ENCODE measurements around the gene SDHAF2.
A peak's percentile ranks its signal among the peaks of the same experiment; 100 is the strongest.
"Not testable (repeated sequence)": the region's sequence is repeated elsewhere in the genome, so short reads cannot be mapped to it uniquely, and the experiment has no call there.

SDHAF2 gene

GRCh38 chr11:61429691-61430582, at the start of gene SDHAF2, which contains the start of gene CPSF7:
TSS of gene SDHAF2 (plus strand) at chr11:61430124. CDS start at chr11:61430147, 23 bp downstream.
TSS of gene CPSF7 (minus strand) at chr11:61429975. CDS start at chr11:61429235, 740 bp downstream.
- peak; percentile 96 for ATAC-seq
- no peak for TF ChIP-seq TOX (CRISPR knock-in tag; IDR thresholded peaks at IDR 0.05; ENCODE audit: borderline replicate concordance)
- peak; percentile 79; the same call in 1 of the 2 replicates for TF ChIP-seq PATZ1 (CRISPR knock-in tag; IDR thresholded peaks at IDR 0.05; ENCODE audit: borderline replicate concordance)
- no peak for TF ChIP-seq ESRRG (CRISPR knock-in tag; IDR thresholded peaks at IDR 0.05)
- TF ChIP-seq ISL1 (CRISPR knock-in tag; IDR thresholded peaks at IDR 0.05) = no peak
- 0 out of 2 replicates have a peak, but pooled peaks have one; percentile 47 for TF ChIP-seq CSDC2 (CRISPR knock-in tag; IDR thresholded peaks at IDR 0.05)
- peak; percentile 78; the same call in 1 of the 2 replicates for TF ChIP-seq GLIS3 (CRISPR knock-in tag; IDR thresholded peaks at IDR 0.05)
- no peak for TF ChIP-seq ZNF8 (CRISPR knock-in tag; IDR thresholded peaks at IDR 0.05)

GRCh38 chr11:61380884-61381283, 49.0 kb upstream of the SDHAF2 start:
- TF ChIP-seq TCF4 (CRISPR knock-in tag; IDR thresholded peaks at IDR 0.05; ENCODE audit: borderline replicate concordance) = no peak
- no peak for TF ChIP-seq CREB5 (CRISPR knock-in tag; IDR thresholded peaks at IDR 0.05; ENCODE audit: low read depth)
- no peak for TF ChIP-seq TOX (CRISPR knock-in tag; IDR thresholded peaks at IDR 0.05; ENCODE audit: borderline replicate concordance)
- TF ChIP-seq ZC3H10 (CRISPR knock-in tag; IDR thresholded peaks at IDR 0.05) = no peak
- TF ChIP-seq, protein P1, sequence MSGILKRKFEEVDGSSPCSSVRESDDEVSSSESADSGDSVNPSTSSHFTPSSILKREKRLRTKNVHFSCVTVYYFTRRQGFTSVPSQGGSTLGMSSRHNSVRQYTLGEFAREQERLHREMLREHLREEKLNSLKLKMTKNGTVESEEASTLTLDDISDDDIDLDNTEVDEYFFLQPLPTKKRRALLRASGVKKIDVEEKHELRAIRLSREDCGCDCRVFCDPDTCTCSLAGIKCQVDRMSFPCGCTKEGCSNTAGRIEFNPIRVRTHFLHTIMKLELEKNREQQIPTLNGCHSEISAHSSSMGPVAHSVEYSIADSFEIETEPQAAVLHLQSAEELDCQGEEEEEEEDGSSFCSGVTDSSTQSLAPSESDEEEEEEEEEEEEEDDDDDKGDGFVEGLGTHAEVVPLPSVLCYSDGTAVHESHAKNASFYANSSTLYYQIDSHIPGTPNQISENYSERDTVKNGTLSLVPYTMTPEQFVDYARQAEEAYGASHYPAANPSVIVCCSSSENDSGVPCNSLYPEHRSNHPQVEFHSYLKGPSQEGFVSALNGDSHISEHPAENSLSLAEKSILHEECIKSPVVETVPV (CRISPR knock-in tag; IDR thresholded peaks at IDR 0.05) = no peak
- TF ChIP-seq GLIS3 (CRISPR knock-in tag; IDR thresholded peaks at IDR 0.05) = no peak
- TF ChIP-seq, protein P2, sequence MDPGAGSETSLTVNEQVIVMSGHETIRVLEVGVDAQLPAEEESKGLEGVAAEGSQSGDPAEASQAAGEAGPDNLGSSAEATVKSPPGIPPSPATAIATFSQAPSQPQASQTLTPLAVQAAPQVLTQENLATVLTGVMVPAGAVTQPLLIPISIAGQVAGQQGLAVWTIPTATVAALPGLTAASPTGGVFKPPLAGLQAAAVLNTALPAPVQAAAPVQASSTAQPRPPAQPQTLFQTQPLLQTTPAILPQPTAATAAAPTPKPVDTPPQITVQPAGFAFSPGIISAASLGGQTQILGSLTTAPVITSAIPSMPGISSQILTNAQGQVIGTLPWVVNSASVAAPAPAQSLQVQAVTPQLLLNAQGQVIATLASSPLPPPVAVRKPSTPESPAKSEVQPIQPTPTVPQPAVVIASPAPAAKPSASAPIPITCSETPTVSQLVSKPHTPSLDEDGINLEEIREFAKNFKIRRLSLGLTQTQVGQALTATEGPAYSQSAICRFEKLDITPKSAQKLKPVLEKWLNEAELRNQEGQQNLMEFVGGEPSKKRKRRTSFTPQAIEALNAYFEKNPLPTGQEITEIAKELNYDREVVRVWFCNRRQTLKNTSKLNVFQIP (CRISPR knock-in tag; IDR thresholded peaks at IDR 0.05; ENCODE audit: borderline replicate concordance, low read depth) = no peak
- no peak for TF ChIP-seq TSHZ2 (CRISPR knock-in tag; IDR thresholded peaks at IDR 0.05)
- TF ChIP-seq ZFP30 (CRISPR knock-in tag; IDR thresholded peaks at IDR 0.05) = no peak
- TF ChIP-seq BACH2 (CRISPR knock-in tag; IDR thresholded peaks at IDR 0.05; ENCODE audit: borderline replicate concordance) = no peak
- TF ChIP-seq RARB (CRISPR knock-in tag; IDR thresholded peaks at IDR 0.05) = no peak
- no peak for TF ChIP-seq CSDC2 (CRISPR knock-in tag; IDR thresholded peaks at IDR 0.05)
- no peak for TF ChIP-seq ZNF8 (CRISPR knock-in tag; IDR thresholded peaks at IDR 0.05)
- TF ChIP-seq ZNF565 (CRISPR knock-in tag; conservative IDR thresholded peaks at IDR 0.05; ENCODE audit: low read depth) = no peak
- no peak for TF ChIP-seq ISL1 (CRISPR knock-in tag; IDR thresholded peaks at IDR 0.05)
- no peak for TF ChIP-seq OSR1 (CRISPR knock-in tag; IDR thresholded peaks at IDR 0.05)
- TF ChIP-seq ZNF70 (CRISPR knock-in tag; IDR thresholded peaks at IDR 0.05) = no peak
- no peak for TF ChIP-seq ZFP3 (CRISPR knock-in tag; IDR thresholded peaks at IDR 0.05)
- no peak for ATAC-seq

DNA sequence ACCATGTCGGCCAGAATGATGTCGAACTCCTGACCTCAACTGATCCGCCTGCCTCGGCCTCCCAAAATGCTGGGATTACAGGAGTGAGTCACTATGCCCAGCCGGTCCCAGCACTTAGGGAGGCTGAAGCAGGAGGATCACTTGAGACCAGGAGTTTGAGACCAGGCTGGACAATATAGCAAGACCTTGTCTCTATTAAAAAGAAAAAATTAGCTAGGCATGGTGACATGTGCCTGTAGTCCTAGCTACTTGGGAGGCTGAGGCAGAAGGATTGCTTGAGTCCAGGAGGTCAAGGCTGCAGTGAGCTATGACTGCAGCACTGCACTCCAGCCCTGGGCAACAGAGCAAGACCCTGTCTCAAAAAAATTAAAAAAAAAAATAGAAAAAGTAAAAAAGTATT, 46.1 kb upstream of the SDHAF2 start:
- ATAC-seq = not testable (repeated sequence)

All from SK-N-SH treated with all-trans-retinoic acid at 6 μM for 48 hours (cell line).